ENCODE results near the gene GBX2. TPM values are rescaled to one million over a fixed set of nuclear protein-coding genes. Genes with fewer than 3 reads are reported as not detected.

GBX2 gene
- total and polyA plus RNA-seq, 2 donors (not counting 1 experiment from before 2014, with no cell fraction given): not detected

DNA sequence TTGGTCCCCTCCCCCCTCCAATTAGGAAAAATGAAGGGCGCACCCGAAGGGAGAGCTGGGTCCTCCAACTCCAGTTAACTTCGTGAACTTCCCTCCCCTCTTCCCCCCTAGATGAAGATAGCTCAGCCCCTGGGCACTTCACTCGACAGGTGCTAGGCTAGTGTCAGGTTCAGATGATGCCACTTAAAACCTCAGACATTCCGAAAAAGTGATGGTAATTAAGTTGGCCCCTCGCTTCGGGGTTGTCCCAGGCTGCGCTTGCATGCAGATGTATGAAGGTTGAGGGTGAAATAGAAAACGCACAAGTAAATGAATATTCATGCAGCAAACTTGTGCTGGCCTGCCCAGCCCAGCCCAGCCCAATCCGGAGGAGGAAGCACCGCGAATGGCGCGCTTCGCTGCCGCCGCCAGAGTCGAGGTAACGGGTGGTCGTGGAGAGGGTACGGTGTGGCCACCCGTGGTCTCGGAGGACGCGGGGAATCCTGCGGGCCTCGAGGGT lies 3.0 kb upstream of the GBX2 start:
- Histone ChIP-seq H3K27ac (ENCODE audit: low read length in 2 of 2) (no peak overlapping the region), H3K9me3 (ENCODE audit: control extremely low read depth in 1 of 3, control insufficient read depth in 2 of 3, insufficient read depth in 1 of 3, low read length in 2 of 3) (peaks cover 0 to 29% (median 0%) of the 10 kb centered on the region in 3 donors), H3K27me3 (replicated peaks in 1 of 4; ENCODE audit: control extremely low read depth in 1 of 4, control insufficient read depth in 3 of 4, insufficient read depth in 4 of 4, low read length in 3 of 4) (peaks cover 0 to 76% (median 37%) of the 10 kb centered on the region in 4 experiments), H3K36me3 (replicated peaks in 1 of 2; ENCODE audit: control extremely low read depth in 1 of 2, control insufficient read depth in 1 of 2, extremely low read depth in 1 of 2, insufficient read depth in 2 of 2, low read length in 1 of 2) (no peaks in the 10 kb centered on the region), H3K4me2 (replicated peaks; ENCODE audit: low read depth, low read length, poor library complexity, severe bottlenecking) (no peak overlapping the region), H2AFZ (ENCODE audit: insufficient read depth, low read depth, low read length, poor library complexity, severe bottlenecking) (no peak overlapping the region), H3K9ac (ENCODE audit: low read length) (no peak overlapping the region), H3K4me3 (ENCODE audit: control extremely low read depth in 1 of 5, extremely low read depth in 1 of 5, insufficient read depth in 1 of 5, low read depth in 2 of 5, low read length in 4 of 5) (no peak overlapping the region), H3K79me2 (ENCODE audit: control insufficient read depth, insufficient read depth, low read length) (no peaks in the 10 kb centered on the region), H4K20me1 (ENCODE audit: control insufficient read depth, insufficient read depth, low read length, poor library complexity, severe bottlenecking) (no peaks in the 10 kb centered on the region), H3K4me1 (ENCODE audit: control insufficient read depth in 2 of 2, insufficient read depth in 2 of 2, low read length in 2 of 2) (peaks cover 0 to 9% of the 10 kb centered on the region in 2 donors)
- ATAC-seq (ENCODE audit: low read depth) (no peak), DNase-seq (no peak)
- ChIA-PET CTCF (no interaction called here), POLR2A (no interaction called here)
- H3K27me3 Mint-ChIP-seq: peaks cover 64% of the 10 kb centered on the region
- H3K4me3 Mint-ChIP-seq: no peak overlapping the region
- WGBS (ENCODE audit: insufficient coverage): 17% methylated on average over 24 of the region's 27 CpGs
- TF ChIP-seq, protein P1, sequence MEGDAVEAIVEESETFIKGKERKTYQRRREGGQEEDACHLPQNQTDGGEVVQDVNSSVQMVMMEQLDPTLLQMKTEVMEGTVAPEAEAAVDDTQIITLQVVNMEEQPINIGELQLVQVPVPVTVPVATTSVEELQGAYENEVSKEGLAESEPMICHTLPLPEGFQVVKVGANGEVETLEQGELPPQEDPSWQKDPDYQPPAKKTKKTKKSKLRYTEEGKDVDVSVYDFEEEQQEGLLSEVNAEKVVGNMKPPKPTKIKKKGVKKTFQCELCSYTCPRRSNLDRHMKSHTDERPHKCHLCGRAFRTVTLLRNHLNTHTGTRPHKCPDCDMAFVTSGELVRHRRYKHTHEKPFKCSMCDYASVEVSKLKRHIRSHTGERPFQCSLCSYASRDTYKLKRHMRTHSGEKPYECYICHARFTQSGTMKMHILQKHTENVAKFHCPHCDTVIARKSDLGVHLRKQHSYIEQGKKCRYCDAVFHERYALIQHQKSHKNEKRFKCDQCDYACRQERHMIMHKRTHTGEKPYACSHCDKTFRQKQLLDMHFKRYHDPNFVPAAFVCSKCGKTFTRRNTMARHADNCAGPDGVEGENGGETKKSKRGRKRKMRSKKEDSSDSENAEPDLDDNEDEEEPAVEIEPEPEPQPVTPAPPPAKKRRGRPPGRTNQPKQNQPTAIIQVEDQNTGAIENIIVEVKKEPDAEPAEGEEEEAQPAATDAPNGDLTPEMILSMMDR (IDR thresholded peaks at IDR 0.05): no peak
- TF ChIP-seq EZH2 (IDR thresholded peaks at IDR 0.05; ENCODE audit: borderline replicate concordance, insufficient read depth, low read depth, low read length, poor library complexity, severe bottlenecking): no peak
- H3K27ac Mint-ChIP-seq: no peak overlapping the region
- H3K9me3 Mint-ChIP-seq (ENCODE audit: insufficient read depth): no peaks in the 10 kb centered on the region
- intact Hi-C loops (cut with micrococcal nuclease): no loop called here
- peaks cover 7% of the 10 kb centered on the region for H3K4me1 Mint-ChIP-seq

DNA sequence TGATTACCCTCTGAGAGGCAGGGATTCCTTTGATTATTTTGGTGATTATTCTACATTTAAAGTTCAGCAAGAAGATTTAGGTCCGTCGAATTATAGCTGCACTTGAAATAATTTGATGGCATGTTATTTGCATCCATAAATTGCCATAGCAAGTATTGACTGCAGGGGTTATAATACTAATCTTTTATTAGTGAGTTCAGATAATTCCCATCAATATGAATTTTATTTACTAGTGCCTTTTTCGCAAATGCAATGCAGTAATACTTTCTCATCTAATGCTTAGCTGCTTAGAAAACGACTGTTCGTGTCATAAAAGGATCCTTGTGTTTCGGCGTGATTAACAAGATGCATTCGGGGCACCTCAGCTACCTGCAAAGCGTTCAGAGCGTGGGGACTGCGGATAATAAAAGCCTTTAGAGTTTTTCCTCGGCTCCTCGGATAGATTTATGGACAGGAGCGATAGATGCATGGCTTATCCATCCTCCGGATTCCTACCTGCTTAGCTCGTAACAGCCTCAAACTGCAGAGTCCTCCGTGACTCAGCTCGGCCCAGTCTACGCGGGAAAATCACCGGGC lies 2.5 kb upstream of the GBX2 start:
- ChIA-PET CTCF (no interaction called here), POLR2A (no interaction called here)
- Histone ChIP-seq H3K9me3 (ENCODE audit: control extremely low read depth in 1 of 3, control insufficient read depth in 2 of 3, insufficient read depth in 1 of 3, low read length in 2 of 3) (peaks cover 0 to 29% (median 0%) of the 10 kb centered on the region in 3 donors), H2AFZ (ENCODE audit: insufficient read depth, low read depth, low read length, poor library complexity, severe bottlenecking) (no peak overlapping the region), H4K20me1 (ENCODE audit: control insufficient read depth, insufficient read depth, low read length, poor library complexity, severe bottlenecking) (no peaks in the 10 kb centered on the region), H3K27me3 (replicated peaks in 1 of 4; ENCODE audit: control extremely low read depth in 1 of 4, control insufficient read depth in 3 of 4, insufficient read depth in 4 of 4, low read length in 3 of 4) (peaks cover 0 to 79% (median 39%) of the 10 kb centered on the region in 4 experiments), H3K4me1 (ENCODE audit: control insufficient read depth in 2 of 2, insufficient read depth in 2 of 2, low read length in 2 of 2) (peaks cover 0 to 12% of the 10 kb centered on the region in 2 donors), H3K79me2 (ENCODE audit: control insufficient read depth, insufficient read depth, low read length) (no peaks in the 10 kb centered on the region), H3K4me2 (replicated peaks; ENCODE audit: low read depth, low read length, poor library complexity, severe bottlenecking) (no peak overlapping the region), H3K27ac (ENCODE audit: low read length in 2 of 2) (no peak overlapping the region), H3K9ac (ENCODE audit: low read length) (no peak overlapping the region), H3K36me3 (replicated peaks in 1 of 2; ENCODE audit: control extremely low read depth in 1 of 2, control insufficient read depth in 1 of 2, extremely low read depth in 1 of 2, insufficient read depth in 2 of 2, low read length in 1 of 2) (no peaks in the 10 kb centered on the region), H3K4me3 (ENCODE audit: control extremely low read depth in 1 of 5, extremely low read depth in 1 of 5, insufficient read depth in 1 of 5, low read depth in 2 of 5, low read length in 4 of 5) (no peak overlapping the region)
- ATAC-seq (ENCODE audit: low read depth) (no peak), DNase-seq (no peak)
- WGBS (ENCODE audit: insufficient coverage): 17% methylated on average over 19 of the region's 21 CpGs
- Mint-ChIP-seq H3K27me3 (peaks cover 62% of the 10 kb centered on the region), H3K27ac (no peak overlapping the region), H3K9me3 (ENCODE audit: insufficient read depth) (no peaks in the 10 kb centered on the region), H3K4me1 (peaks cover 8% of the 10 kb centered on the region), H3K4me3 (no peak overlapping the region)
- TF ChIP-seq EZH2 (IDR thresholded peaks at IDR 0.05; ENCODE audit: borderline replicate concordance, insufficient read depth, low read depth, low read length, poor library complexity, severe bottlenecking): no peak
- TF ChIP-seq, protein P1 (IDR thresholded peaks at IDR 0.05): no peak
- intact Hi-C loops (cut with micrococcal nuclease): no loop called here

Data from B cell (primary cell).